Bronchial epithelial cell (primary cell): ENCODE measurements around the gene PLCL1. TPM values are rescaled to one million over a fixed set of nuclear protein-coding genes. Genes with fewer than 3 reads are reported as not detected.
"Not testable (repeated sequence)": the region's sequence is repeated elsewhere in the genome, so short reads cannot be mapped to it uniquely, and the experiment has no call there.

Source experiments
- DNase-seq: peaks from one replicate; pipeline ENCODE4 v3.0.0-alpha.2; 2010; ENCODE audit warnings: low read depth
- FAIRE-seq: peaks from 2 replicates; lab custom pipeline; 2011; peaks lifted over from hg19 to GRCh38; lab: Jason Lieb, UNC
- H3K27me3 ChIP-seq: 2 replicates; pipeline ENCODE4 v1.5.1; 2011; ENCODE audit warnings: low read length; ENCODE audit not compliant: control insufficient read depth, insufficient read depth
- H3K36me3 ChIP-seq: 2 replicates; pipeline ENCODE4 v1.5.1; 2011; ENCODE audit warnings: low read length; ENCODE audit not compliant: control insufficient read depth, insufficient read depth
- H3K4me3 ChIP-seq: 2 replicates; pipeline ENCODE4 v1.5.1; 2011; ENCODE audit warnings: mild to moderate bottlenecking, low read depth, low read length, control low read depth
- total RNA-seq: library from RNA; depleted of rRNA; stranded (reverse); fragments of >200 nt; gene quantifications from 2 replicates; pipeline ENCODE4 v1.2.1, GENCODE V29; 2014
- TF ChIP-seq, protein P1 (sequence below): IDR thresholded peaks from 2 replicates; pipeline ENCODE4 v1.5.1; 2011; ENCODE audit warnings: mild to moderate bottlenecking, moderate library complexity, low read length, control low read depth, inconsistent platforms; ENCODE audit not compliant: insufficient read depth, severe bottlenecking

Gene PLCL1
- total RNA-seq, 1 donor from 2014 or later, result not detected

DNA sequence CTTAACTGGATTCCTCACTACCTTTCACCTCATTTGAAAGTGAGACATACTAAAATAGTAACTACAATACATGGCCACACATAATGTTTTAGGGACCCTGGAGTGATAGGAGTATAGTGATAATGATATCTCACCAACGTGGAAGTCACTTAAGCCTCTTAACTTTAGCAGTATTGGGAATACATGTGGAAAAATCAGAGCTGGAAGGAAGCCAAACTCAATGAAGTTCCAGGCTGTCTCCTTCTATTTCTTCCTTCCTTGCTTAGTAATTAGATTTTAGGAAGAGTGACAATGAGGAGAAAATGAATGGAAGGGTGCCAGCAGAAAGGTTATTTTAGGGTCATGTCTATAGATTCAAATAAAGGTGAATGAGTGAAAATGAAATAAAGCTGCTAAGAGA is 387.3 kb downstream of the PLCL1 start:
- no peaks in the 10 kb centered on the region for H3K36me3 ChIP-seq
- no peak for FAIRE-seq

DNA sequence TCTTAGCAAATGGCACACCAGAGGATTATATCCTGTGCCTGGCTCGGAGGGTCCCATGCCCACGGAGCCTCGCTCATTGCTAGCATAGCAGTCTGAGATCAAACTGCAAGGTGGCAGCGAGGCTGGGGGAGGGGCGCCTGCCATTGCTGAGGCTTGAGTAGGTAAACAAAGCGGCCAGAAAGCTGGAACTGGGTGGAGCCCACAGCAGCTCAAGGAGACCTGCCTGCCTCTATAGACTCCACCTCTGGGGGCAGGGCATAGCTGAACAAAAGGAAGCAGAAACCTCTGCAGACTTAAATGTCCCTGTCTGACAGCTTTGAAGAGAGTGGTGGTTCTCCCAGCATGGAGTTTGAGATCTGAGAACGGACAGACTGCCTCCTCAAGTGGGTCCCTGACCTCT is 392.2 kb downstream of the PLCL1 start:
- H3K27me3 ChIP-seq, FAIRE-seq, H3K4me3 ChIP-seq, H3K36me3 ChIP-seq, DNase-seq: not testable (repeated sequence)

More for the DNA sequence above, 387.3 kb downstream of the PLCL1 start:
- TF ChIP-seq, protein P1, sequence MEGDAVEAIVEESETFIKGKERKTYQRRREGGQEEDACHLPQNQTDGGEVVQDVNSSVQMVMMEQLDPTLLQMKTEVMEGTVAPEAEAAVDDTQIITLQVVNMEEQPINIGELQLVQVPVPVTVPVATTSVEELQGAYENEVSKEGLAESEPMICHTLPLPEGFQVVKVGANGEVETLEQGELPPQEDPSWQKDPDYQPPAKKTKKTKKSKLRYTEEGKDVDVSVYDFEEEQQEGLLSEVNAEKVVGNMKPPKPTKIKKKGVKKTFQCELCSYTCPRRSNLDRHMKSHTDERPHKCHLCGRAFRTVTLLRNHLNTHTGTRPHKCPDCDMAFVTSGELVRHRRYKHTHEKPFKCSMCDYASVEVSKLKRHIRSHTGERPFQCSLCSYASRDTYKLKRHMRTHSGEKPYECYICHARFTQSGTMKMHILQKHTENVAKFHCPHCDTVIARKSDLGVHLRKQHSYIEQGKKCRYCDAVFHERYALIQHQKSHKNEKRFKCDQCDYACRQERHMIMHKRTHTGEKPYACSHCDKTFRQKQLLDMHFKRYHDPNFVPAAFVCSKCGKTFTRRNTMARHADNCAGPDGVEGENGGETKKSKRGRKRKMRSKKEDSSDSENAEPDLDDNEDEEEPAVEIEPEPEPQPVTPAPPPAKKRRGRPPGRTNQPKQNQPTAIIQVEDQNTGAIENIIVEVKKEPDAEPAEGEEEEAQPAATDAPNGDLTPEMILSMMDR, result no peak
- no peak overlapping the region for H3K4me3 ChIP-seq
- no peak for DNase-seq
- H3K27me3 ChIP-seq, result no peaks in the 10 kb centered on the region

Other genes starting within 250 kb of the PLCL1 start
- under 0.01 and 0.13 TPM in 2 replicates for gene RFTN2, start 129.0 kb upstream of the PLCL1 start, total RNA-seq
- 5.9 and 6.6 TPM in 2 replicates for gene MARS2, start 99.2 kb upstream of the PLCL1 start, total RNA-seq
- gene BOLL, start 19.3 kb upstream of the PLCL1 start, total RNA-seq, result not detected in 2 replicates